PC-3 (cell line): Measurements from ENCODE around the gene SPATA18. TPM values are rescaled to one million over a fixed set of nuclear protein-coding genes. Genes with fewer than 3 reads are reported as not detected.

Experiments used
- ATAC-seq: fragments of 200-7000 bp; cut with Tn5 transposase; 2 replicates; pipeline ENCODE4 v1.9.1; 2020; ENCODE audit warnings: mild to moderate bottlenecking, moderate library complexity
- BruUV-seq: library from RNA; stranded (reverse); fragments of 400-500 nt; replicated peaks from 2 replicates; lab custom pipeline; 2021; lab: Mats Ljungman, UMichigan
- CTCF ChIA-PET: fragments of 300-600 bp; sonication (Branson Sonifier 250); formaldehyde crosslinking; loops from one replicate; lab custom pipeline; 2022; ENCODE audit warnings: antibody characterized with exemption; lab: Charles Lee
- POLR2A ChIA-PET: fragments of 300-600 bp; sonication (Branson Sonifier 250); formaldehyde crosslinking; loops from one replicate; lab custom pipeline; 2022; ENCODE audit warnings: antibody characterized with exemption; ENCODE audit not compliant: unreplicated experiment; lab: Charles Lee
- DNase-seq: peaks from one replicate; pipeline ENCODE4 v3.0.0-alpha.2; 2015
- H2AFZ ChIP-seq: fragments of 300-600 bp; sonication (generic); 2 replicates; pipeline ENCODE4 v1.6.0; 2016; ENCODE audit warnings: antibody characterized with exemption, low read length
- H3F3A ChIP-seq: fragments of 300-600 bp; sonication (generic); one replicate; pipeline ENCODE4 v1.6.0; 2017; ENCODE audit warnings: antibody characterized with exemption, low read length, control low read depth, mild to moderate bottlenecking; ENCODE audit not compliant: unreplicated experiment
- H3K27ac ChIP-seq: fragments of 300-600 bp; sonication (generic); 2 replicates; pipeline ENCODE4 v1.5.1; 2016; ENCODE audit warnings: mild to moderate bottlenecking, low read length
- H3K27me3 ChIP-seq: fragments of 300-600 bp; sonication (generic); 2 replicates; pipeline ENCODE4 v1.6.1; 2016; ENCODE audit warnings: low read length, mixed read lengths
- H3K36me3 ChIP-seq: fragments of 300-600 bp; sonication (generic); 2 replicates; pipeline ENCODE4 v1.6.1; 2016; ENCODE audit warnings: low read depth, mixed run types, low read length, mixed read lengths
- H3K4me1 ChIP-seq: fragments of 300-600 bp; sonication (generic); 2 replicates; pipeline ENCODE4 v1.5.1; 2016; ENCODE audit warnings: low read length; ENCODE audit not compliant: insufficient read depth
- H3K4me2 ChIP-seq: fragments of 300-600 bp; sonication (generic); 2 replicates; pipeline ENCODE4 v1.6.0; 2016; ENCODE audit warnings: low read length
- H3K4me3 ChIP-seq: fragments of 300-600 bp; sonication (generic); 2 replicates; pipeline ENCODE4 v1.5.1; 2016; ENCODE audit warnings: mild to moderate bottlenecking, low read length, mixed read lengths
- H3K79me2 ChIP-seq: fragments of 300-600 bp; sonication (generic); 2 replicates; pipeline ENCODE4 v1.6.1; 2017; ENCODE audit warnings: low read length, mixed read lengths
- H3K9ac ChIP-seq: fragments of 300-600 bp; sonication (generic); 2 replicates; pipeline ENCODE4 v1.6.0; 2016; ENCODE audit warnings: mild to moderate bottlenecking, low read length
- H3K9me2 ChIP-seq: fragments of 300-600 bp; sonication (generic); replicated peaks from 2 replicates; pipeline ENCODE4 v1.6.1; 2016; ENCODE audit warnings: mixed run types, low read length, mixed read lengths
- H3K9me3 ChIP-seq: fragments of 300-600 bp; sonication (generic); 2 replicates; pipeline ENCODE4 v1.6.1; 2016; ENCODE audit warnings: low read length, mixed read lengths
- H4K20me1 ChIP-seq: fragments of 300-600 bp; sonication (generic); 2 replicates; pipeline ENCODE4 v1.6.1; 2016; ENCODE audit warnings: low read length, mixed read lengths
- EZH2 ChIP-seq: fragments of 300-600 bp; sonication (generic); IDR thresholded peaks from one replicate; pipeline ENCODE4 v1.6.1; 2017; ENCODE audit warnings: antibody characterized with exemption, mild to moderate bottlenecking, low read length; ENCODE audit not compliant: unreplicated experiment
- EZH2phosphoT487 ChIP-seq: fragments of 300-600 bp; sonication (generic); IDR thresholded peaks from 2 replicates; pipeline ENCODE4 v1.6.1; 2018; ENCODE audit warnings: mild to moderate bottlenecking, antibody characterized with exemption, low read length, borderline replicate concordance
- intact Hi-C: fragments of 100-400 bp; cut with micrococcal nuclease; formaldehyde crosslinking; loops from 2 replicates; pipeline ENCODE4 v1.9.0; 2023
- total RNA-seq: library from RNA; depleted of rRNA; stranded (reverse); fragments of >200 nt; gene quantifications from 2 replicates; pipeline ENCODE4 v1.2.3, GENCODE V29; 2014
- TF ChIP-seq, protein P1 (sequence below): fragments of 300-600 bp; sonication (generic); conservative IDR thresholded peaks from 2 replicates; pipeline ENCODE4 v1.5.1; 2017; ENCODE audit warnings: antibody characterized with exemption, low read depth, mild to moderate bottlenecking, low read length

Gene SPATA18
- total RNA-seq, 1 experiment from 2014 or later = not detected

DNA sequence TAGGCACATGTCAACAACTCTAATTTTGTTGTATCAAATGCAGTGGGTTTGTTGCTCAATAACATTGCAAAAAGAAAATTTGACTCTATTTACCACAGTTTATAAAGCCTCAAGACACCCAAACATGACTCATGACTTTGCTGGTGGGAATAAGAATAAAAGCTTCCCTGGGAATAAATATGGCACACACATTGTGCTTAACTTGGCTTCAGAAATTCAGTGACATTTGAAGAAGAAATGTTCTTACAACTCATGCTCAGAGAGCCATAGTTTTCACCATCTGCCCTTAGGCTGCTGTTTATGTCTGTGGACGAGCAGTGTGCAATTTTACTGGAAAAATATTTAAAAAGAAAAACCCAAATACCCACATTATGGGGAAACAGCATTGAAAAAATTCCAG is 60.9 kb downstream of the SPATA18 start:
- Histone ChIP-seq H3K79me2 (no peaks in the 10 kb centered on the region), H3F3A (no peaks in the 10 kb centered on the region), H3K9me2 (no peaks in the 10 kb centered on the region; the same call in 1 of the 2 replicates), H3K27me3 (no peaks in the 10 kb centered on the region; the same call in 1 of the 2 replicates), H3K4me3 (no peak overlapping the region), H3K36me3 (no peaks in the 10 kb centered on the region), H3K4me2 (no peak overlapping the region), H3K27ac (no peak overlapping the region), H3K9me3 (no peaks in the 10 kb centered on the region), H3K4me1 (0 out of 2 replicates have a peak, but pooled peaks cover 7% of the 10 kb centered on the region), H4K20me1 (no peaks in the 10 kb centered on the region), H2AFZ (no peak overlapping the region), H3K9ac (no peak overlapping the region)
- DNase-seq (no peak), ATAC-seq (no peak)
- intact Hi-C loops = no loop called here
- BruUV-seq = no TSS peak
- ChIA-PET POLR2A (no interaction called here), CTCF (no interaction called here)
- TF ChIP-seq EZH2 = no peak
- TF ChIP-seq, protein P1, sequence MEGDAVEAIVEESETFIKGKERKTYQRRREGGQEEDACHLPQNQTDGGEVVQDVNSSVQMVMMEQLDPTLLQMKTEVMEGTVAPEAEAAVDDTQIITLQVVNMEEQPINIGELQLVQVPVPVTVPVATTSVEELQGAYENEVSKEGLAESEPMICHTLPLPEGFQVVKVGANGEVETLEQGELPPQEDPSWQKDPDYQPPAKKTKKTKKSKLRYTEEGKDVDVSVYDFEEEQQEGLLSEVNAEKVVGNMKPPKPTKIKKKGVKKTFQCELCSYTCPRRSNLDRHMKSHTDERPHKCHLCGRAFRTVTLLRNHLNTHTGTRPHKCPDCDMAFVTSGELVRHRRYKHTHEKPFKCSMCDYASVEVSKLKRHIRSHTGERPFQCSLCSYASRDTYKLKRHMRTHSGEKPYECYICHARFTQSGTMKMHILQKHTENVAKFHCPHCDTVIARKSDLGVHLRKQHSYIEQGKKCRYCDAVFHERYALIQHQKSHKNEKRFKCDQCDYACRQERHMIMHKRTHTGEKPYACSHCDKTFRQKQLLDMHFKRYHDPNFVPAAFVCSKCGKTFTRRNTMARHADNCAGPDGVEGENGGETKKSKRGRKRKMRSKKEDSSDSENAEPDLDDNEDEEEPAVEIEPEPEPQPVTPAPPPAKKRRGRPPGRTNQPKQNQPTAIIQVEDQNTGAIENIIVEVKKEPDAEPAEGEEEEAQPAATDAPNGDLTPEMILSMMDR = no peak
- TF ChIP-seq EZH2phosphoT487 = no peak

DNA sequence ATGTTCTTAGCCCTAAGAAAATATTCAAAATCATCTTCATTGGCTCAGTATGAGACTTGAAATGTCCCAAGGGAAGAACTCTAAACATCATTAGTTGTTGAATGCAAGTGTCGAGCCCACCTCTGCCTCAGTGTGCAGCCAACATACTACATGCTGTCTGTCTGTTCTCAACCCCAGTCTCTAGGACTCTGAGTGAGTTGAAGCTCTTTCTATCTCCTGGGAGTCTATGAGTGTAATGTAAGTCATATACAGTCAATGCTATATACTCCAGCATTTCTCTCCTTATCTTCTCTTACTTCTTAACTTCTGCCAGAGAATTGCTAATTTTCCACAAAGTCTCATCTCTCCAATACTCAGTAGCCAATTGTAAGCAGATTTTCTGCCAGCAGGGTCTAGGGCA is 61.3 kb downstream of the SPATA18 start:
- POLR2A ChIA-PET = no interaction called here
- H3K9me3 ChIP-seq = no peaks in the 10 kb centered on the region
- no peaks in the 10 kb centered on the region for H3K79me2 ChIP-seq
- H3K27me3 ChIP-seq = no peaks in the 10 kb centered on the region; the same call in 1 of the 2 replicates
- DNase-seq (no peak), ATAC-seq (no peak)
- H2AFZ ChIP-seq = no peak overlapping the region
- no peak overlapping the region for H3K4me2 ChIP-seq
- H4K20me1 ChIP-seq = no peaks in the 10 kb centered on the region
- CTCF ChIA-PET = no interaction called here
- no peaks in the 10 kb centered on the region for H3F3A ChIP-seq
- H3K36me3 ChIP-seq = no peaks in the 10 kb centered on the region
- intact Hi-C loops = no loop called here
- TF ChIP-seq EZH2 (no peak), EZH2phosphoT487 (no peak)
- TF ChIP-seq, protein P1 = no peak
- H3K9me2 ChIP-seq = no peaks in the 10 kb centered on the region; the same call in 1 of the 2 replicates
- no peak overlapping the region for H3K9ac ChIP-seq
- no peak overlapping the region for H3K27ac ChIP-seq
- H3K4me1 ChIP-seq = 0 out of 2 replicates have a peak, but pooled peaks cover 3% of the 10 kb centered on the region
- no peak overlapping the region for H3K4me3 ChIP-seq
- BruUV-seq = no TSS peak

DNA sequence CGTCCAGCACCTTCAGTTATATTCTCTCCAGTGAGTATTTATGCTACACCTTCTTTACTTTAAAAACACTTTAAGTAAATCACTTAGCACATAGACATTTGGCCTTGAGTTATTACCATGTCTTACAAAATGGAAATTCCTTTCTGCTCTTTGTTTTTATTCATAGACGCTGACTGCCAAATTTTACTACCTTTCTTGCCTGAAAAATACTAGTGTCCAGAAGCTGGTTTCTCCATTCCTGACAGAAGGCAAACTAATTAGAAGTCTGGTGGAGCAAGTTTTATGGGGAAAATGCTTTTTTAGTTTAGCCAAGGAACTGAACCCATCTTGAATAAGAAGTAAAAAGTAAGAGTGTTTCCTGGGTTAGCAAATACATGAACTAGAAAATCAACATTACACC is 65.5 kb downstream of the SPATA18 start:
- ChIA-PET CTCF (no interaction called here), POLR2A (no interaction called here)
- intact Hi-C loops = no loop called here
- TF ChIP-seq EZH2phosphoT487 (no peak), EZH2 (no peak)
- TF ChIP-seq, protein P1 = no peak
- no peak for DNase-seq
- H3K4me2 ChIP-seq = no peak overlapping the region
- ATAC-seq = no peak
- no peak overlapping the region for H2AFZ ChIP-seq
- no peaks in the 10 kb centered on the region for H3K9me2 ChIP-seq
- no TSS peak for BruUV-seq
- H4K20me1 ChIP-seq = no peaks in the 10 kb centered on the region
- H3K79me2 ChIP-seq = no peaks in the 10 kb centered on the region
- no peak overlapping the region for H3K9ac ChIP-seq
- no peaks in the 10 kb centered on the region for H3K36me3 ChIP-seq
- H3K9me3 ChIP-seq = no peaks in the 10 kb centered on the region
- H3K27me3 ChIP-seq = no peaks in the 10 kb centered on the region; the same call in 1 of the 2 replicates
- H3F3A ChIP-seq = no peaks in the 10 kb centered on the region
- no peak overlapping the region for H3K4me3 ChIP-seq
- H3K4me1 ChIP-seq = no peaks in the 10 kb centered on the region
- no peak overlapping the region for H3K27ac ChIP-seq
